HEK293T (cell line): Measurements from ENCODE around the gene HTR1D.

Experiments
- NFRKB ChIP-seq: fragments of 450-650 bp; IDR thresholded peaks from 2 replicates; pipeline ENCODE4 v1.6.1; 2016; ENCODE audit warnings: mild to moderate bottlenecking, moderate library complexity
- SUZ12 ChIP-seq: fragments of 450-650 bp; IDR thresholded peaks from 2 replicates; pipeline ENCODE4 v1.6.1; 2016; ENCODE audit warnings: mild to moderate bottlenecking

DNA sequence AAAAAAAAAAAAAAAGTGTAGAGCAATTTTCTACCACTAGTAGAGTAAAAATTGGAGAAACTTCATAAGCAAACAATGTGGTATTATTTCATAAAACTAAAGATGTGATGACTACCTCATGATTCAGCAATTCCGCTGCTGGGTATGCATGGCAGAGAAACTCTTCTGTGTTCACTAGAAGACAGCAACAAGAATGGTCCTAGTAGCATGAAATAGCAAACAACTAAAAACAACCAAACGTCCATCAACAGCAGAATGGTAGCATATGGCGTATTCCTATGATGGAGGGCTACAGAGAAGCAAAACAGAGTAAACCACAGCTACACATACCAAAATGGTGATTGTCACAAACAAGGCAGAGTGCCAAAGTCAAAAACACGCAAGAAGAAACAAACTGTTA lies 18.9 kb downstream of the HTR1D start:
- TF ChIP-seq SUZ12 (no peak), NFRKB (no peak)
